Liver (tissue), 9 donors: Measurements from ENCODE around the gene CCDC154. TPM values are rescaled to one million over a fixed set of nuclear protein-coding genes. Genes with fewer than 3 reads are reported as not detected.

Experiments used
- DNase-seq: peaks from one replicate; pipeline ENCODE4 v3.0.0-alpha.2; 2017; ENCODE audit warnings: low spot score
- H3K27ac ChIP-seq, 2 donors: one replicate each; pipeline ENCODE4 v1.7.0; 2013; ENCODE audit warnings: inconsistent platforms in 2 of 2, low read length in 2 of 2, control low read depth in 1 of 2, low read depth in 1 of 2, mild to moderate bottlenecking in 1 of 2
- H3K27me3 ChIP-seq, 4 donors: one replicate each; pipeline versions ENCODE4 v1.6.1 to v1.7.0; 2013; ENCODE audit warnings: low read length in 3 of 4, inconsistent platforms in 1 of 4, mild to moderate bottlenecking in 1 of 4, moderate library complexity in 1 of 4; ENCODE audit not compliant: control insufficient read depth in 4 of 4, insufficient read depth in 4 of 4
- H3K36me3 ChIP-seq, 4 donors: one replicate each; pipeline versions ENCODE4 v1.6.1 to v1.7.0; 2013; ENCODE audit warnings: low read length in 3 of 4, mild to moderate bottlenecking in 3 of 4, low read depth in 1 of 4, moderate library complexity in 1 of 4; ENCODE audit not compliant: control insufficient read depth in 4 of 4, insufficient read depth in 3 of 4
- H3K4me1 ChIP-seq, 4 donors: one replicate each; pipeline versions ENCODE4 v1.6.1 to v1.7.0; 2013; ENCODE audit warnings: low read length in 3 of 4, mild to moderate bottlenecking in 3 of 4, moderate library complexity in 1 of 4; ENCODE audit not compliant: control insufficient read depth in 4 of 4, insufficient read depth in 4 of 4
- H3K4me3 ChIP-seq, 3 donors: one replicate each; pipeline versions ENCODE4 v1.6.1 to v1.7.0; 2013; ENCODE audit warnings: low read length in 3 of 3, control low read depth in 1 of 3, low read depth in 1 of 3, mild to moderate bottlenecking in 1 of 3
- H3K9ac ChIP-seq, 2 donors: one replicate each; pipeline ENCODE4 v1.7.0; 2013; ENCODE audit warnings: low read length in 2 of 2, mild to moderate bottlenecking in 2 of 2, moderate library complexity in 2 of 2, control low read depth in 1 of 2, low read depth in 1 of 2
- H3K9me3 ChIP-seq, 4 donors: one replicate each; pipeline versions ENCODE4 v1.6.1 to v1.7.0; 2013; ENCODE audit warnings: low read length in 3 of 4; ENCODE audit not compliant: control insufficient read depth in 4 of 4
- ATF3 ChIP-seq: IDR thresholded peaks from 2 replicates; pipeline ENCODE4 v1.6.1; 2016; ENCODE audit warnings: antibody characterized with exemption
- EGR1 ChIP-seq, 2 donors: IDR thresholded peaks; 2 replicates each; pipeline ENCODE4 v1.6.1; 2016 to 2018; ENCODE audit warnings: antibody characterized with exemption in 2 of 2, low read depth in 2 of 2
- FOXA2 ChIP-seq: IDR thresholded peaks from 2 replicates; pipeline ENCODE4 v1.6.1; 2016; ENCODE audit warnings: antibody characterized with exemption
- GABPA ChIP-seq, 2 donors: IDR thresholded peaks in 1 of 2; conservative IDR thresholded peaks in 1 of 2; 2 replicates each; pipeline ENCODE4 v1.6.1; 2016; ENCODE audit warnings: antibody characterized with exemption in 2 of 2, mild to moderate bottlenecking in 1 of 2, moderate library complexity in 1 of 2
- HNF4A ChIP-seq, 2 donors: conservative IDR thresholded peaks; 2 replicates each; pipeline ENCODE4 v1.6.1; 2016; ENCODE audit warnings: antibody characterized with exemption in 2 of 2, mild to moderate bottlenecking in 2 of 2
- HNF4G ChIP-seq: IDR thresholded peaks from 2 replicates; pipeline ENCODE4 v1.6.1; 2016; ENCODE audit warnings: antibody characterized with exemption
- JUND ChIP-seq, 2 donors: IDR thresholded peaks; 2 replicates each; pipeline ENCODE4 v1.6.1; 2016; ENCODE audit warnings: antibody characterized with exemption in 2 of 2
- MAX ChIP-seq: IDR thresholded peaks from 2 replicates; pipeline ENCODE4 v1.6.1; 2016; ENCODE audit warnings: antibody characterized with exemption
- NR2F2 ChIP-seq: IDR thresholded peaks from 2 replicates; pipeline ENCODE4 v1.6.1; 2016; ENCODE audit warnings: antibody characterized with exemption
- RAD21 ChIP-seq, 2 donors: IDR thresholded peaks; 2 replicates each; pipeline ENCODE4 v1.6.1; 2016; ENCODE audit warnings: antibody characterized with exemption in 2 of 2, mild to moderate bottlenecking in 2 of 2
- RXRA ChIP-seq, 2 donors: IDR thresholded peaks; 2 replicates each; pipeline ENCODE4 v1.6.1; 2017 to 2018; ENCODE audit warnings: antibody characterized with exemption in 2 of 2, mild to moderate bottlenecking in 1 of 2
- SP1 ChIP-seq: IDR thresholded peaks from 2 replicates; pipeline ENCODE4 v1.6.1; 2018; ENCODE audit warnings: antibody characterized with exemption, mild to moderate bottlenecking
- TAF1 ChIP-seq: conservative IDR thresholded peaks from 2 replicates; pipeline ENCODE4 v1.6.1; 2016; ENCODE audit warnings: antibody characterized with exemption, mild to moderate bottlenecking
- YY1 ChIP-seq: IDR thresholded peaks from 2 replicates; pipeline ENCODE4 v1.6.1; 2016; ENCODE audit warnings: antibody characterized with exemption, mild to moderate bottlenecking
- ZBTB33 ChIP-seq: IDR thresholded peaks from 2 replicates; pipeline ENCODE4 v1.6.1; 2016; ENCODE audit warnings: antibody characterized with exemption
- WGBS: extraction: QIAGEN DNeasy Blood & Tissue Kit; methylation state at CpG from one replicate; pipeline ENCODE4 v1.1.7; 2013; 5-methylcytosine and 5-hydroxymethylcytosine counted together
- polyA plus RNA-seq, 2 donors: library from polyadenylated mRNA; stranded (reverse) in 1 of 2; unstranded in 1 of 2; fragments of 200-250 nt in 1 of 2; fragments of >200 nt in 1 of 2; fragmentation: Nextera tagmentation in 1 of 2; extraction: Ambion mirVana in 1 of 2; gene quantifications; one replicate each; pipeline versions ENCODE4 v1.2.1 to v1.2.3, GENCODE V29; 2013 to 2015
- total RNA-seq, 2 donors: library from RNA; depleted of rRNA; stranded (reverse); fragments of >200 nt; gene quantifications; one replicate each; pipeline ENCODE4 v1.2.3, GENCODE V29; 2014
- TF ChIP-seq, protein P1 (sequence below): fragments of 150-350 bp; IDR thresholded peaks from 2 replicates; pipeline ENCODE4 v1.5.1; 2017; ENCODE audit warnings: improper control_type of control experiment, low read depth, low read length; ENCODE audit not compliant: missing input control
- TF ChIP-seq, protein P2 (sequence below): IDR thresholded peaks from 2 replicates; pipeline ENCODE4 v1.6.1; 2016; ENCODE audit warnings: antibody characterized with exemption, mild to moderate bottlenecking
- donor health status: healthy.
- donor health status: healthy.
- donor health status: healthy.
- donor health status: healthy.
- donor health status: healthy.

Gene CCDC154
- total and polyA plus RNA-seq, 4 donors = 0.18 to 0.42 (median 0.39) TPM; not detected in 1

DNA sequence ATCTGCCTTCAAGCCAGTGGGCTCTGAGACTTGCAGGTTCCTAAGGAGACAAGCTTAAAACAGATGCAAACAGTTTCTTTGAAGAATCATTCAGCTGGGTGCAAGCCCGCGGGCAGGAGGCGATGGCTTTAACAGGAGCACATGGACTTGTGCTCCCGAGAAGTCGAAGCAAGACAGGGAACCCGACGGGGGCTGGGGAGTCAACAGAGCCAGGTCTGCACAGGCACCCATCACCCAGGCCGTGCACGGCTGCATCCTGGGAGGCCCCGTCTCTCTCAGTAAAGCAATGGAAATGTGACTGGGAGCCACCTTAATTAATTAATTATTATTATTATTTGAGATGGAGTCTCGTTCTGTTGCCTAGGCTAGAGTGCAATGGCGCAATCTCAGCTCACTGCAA, 44.7 kb upstream of the CCDC154 start (continued):
- no peak for TF ChIP-seq TAF1
- TF ChIP-seq ZBTB33 = no peak
- TF ChIP-seq HNF4G = no peak
- TF ChIP-seq ATF3 = no peak
- no peak for TF ChIP-seq HNF4A (conservative IDR thresholded peaks at IDR 0.05)

GRCh38 chr16:1488619-1489018, 44.3 kb upstream of the CCDC154 start, which contains the start of gene PTX4:
PTX4 (minus strand) TSS chr16:1488944; CDS start chr16:1488909, 35 bp downstream.
- no peak for DNase-seq
- H3K27ac ChIP-seq = no peak within 1 kb of the TSS
- peaks cover 0 to 8% (median 6%) of the 10 kb centered on the region in 4 donors for H3K4me1 ChIP-seq
- H3K9ac ChIP-seq = no peak within 1 kb of the TSS
- no peaks in the 10 kb centered on the region for H3K9me3 ChIP-seq
- TF ChIP-seq HNF4A (conservative IDR thresholded peaks at IDR 0.05) (no peak), ZBTB33 (no peak), EGR1 (IDR thresholded peaks at IDR 0.05; ENCODE audit: low read depth in 2 of 2) (no peak), RXRA (IDR thresholded peaks at IDR 0.05) (no peak), SP1 (no peak), GABPA (IDR thresholded peaks at IDR 0.05 in 1 of 2, conservative IDR thresholded peaks at IDR 0.05 in 1 of 2) (no peak), RAD21 (IDR thresholded peaks at IDR 0.05) (no peak), ATF3 (no peak), MAX (no peak), FOXA2 (no peak), YY1 (no peak), NR2F2 (no peak), JUND (IDR thresholded peaks at IDR 0.05) (no peak), HNF4G (no peak)
- TF ChIP-seq, protein P1, sequence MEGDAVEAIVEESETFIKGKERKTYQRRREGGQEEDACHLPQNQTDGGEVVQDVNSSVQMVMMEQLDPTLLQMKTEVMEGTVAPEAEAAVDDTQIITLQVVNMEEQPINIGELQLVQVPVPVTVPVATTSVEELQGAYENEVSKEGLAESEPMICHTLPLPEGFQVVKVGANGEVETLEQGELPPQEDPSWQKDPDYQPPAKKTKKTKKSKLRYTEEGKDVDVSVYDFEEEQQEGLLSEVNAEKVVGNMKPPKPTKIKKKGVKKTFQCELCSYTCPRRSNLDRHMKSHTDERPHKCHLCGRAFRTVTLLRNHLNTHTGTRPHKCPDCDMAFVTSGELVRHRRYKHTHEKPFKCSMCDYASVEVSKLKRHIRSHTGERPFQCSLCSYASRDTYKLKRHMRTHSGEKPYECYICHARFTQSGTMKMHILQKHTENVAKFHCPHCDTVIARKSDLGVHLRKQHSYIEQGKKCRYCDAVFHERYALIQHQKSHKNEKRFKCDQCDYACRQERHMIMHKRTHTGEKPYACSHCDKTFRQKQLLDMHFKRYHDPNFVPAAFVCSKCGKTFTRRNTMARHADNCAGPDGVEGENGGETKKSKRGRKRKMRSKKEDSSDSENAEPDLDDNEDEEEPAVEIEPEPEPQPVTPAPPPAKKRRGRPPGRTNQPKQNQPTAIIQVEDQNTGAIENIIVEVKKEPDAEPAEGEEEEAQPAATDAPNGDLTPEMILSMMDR = no peak
- TF ChIP-seq, protein P2, sequence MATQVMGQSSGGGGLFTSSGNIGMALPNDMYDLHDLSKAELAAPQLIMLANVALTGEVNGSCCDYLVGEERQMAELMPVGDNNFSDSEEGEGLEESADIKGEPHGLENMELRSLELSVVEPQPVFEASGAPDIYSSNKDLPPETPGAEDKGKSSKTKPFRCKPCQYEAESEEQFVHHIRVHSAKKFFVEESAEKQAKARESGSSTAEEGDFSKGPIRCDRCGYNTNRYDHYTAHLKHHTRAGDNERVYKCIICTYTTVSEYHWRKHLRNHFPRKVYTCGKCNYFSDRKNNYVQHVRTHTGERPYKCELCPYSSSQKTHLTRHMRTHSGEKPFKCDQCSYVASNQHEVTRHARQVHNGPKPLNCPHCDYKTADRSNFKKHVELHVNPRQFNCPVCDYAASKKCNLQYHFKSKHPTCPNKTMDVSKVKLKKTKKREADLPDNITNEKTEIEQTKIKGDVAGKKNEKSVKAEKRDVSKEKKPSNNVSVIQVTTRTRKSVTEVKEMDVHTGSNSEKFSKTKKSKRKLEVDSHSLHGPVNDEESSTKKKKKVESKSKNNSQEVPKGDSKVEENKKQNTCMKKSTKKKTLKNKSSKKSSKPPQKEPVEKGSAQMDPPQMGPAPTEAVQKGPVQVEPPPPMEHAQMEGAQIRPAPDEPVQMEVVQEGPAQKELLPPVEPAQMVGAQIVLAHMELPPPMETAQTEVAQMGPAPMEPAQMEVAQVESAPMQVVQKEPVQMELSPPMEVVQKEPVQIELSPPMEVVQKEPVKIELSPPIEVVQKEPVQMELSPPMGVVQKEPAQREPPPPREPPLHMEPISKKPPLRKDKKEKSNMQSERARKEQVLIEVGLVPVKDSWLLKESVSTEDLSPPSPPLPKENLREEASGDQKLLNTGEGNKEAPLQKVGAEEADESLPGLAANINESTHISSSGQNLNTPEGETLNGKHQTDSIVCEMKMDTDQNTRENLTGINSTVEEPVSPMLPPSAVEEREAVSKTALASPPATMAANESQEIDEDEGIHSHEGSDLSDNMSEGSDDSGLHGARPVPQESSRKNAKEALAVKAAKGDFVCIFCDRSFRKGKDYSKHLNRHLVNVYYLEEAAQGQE = no peak
- no peaks in the 10 kb centered on the region for H3K27me3 ChIP-seq
- H3K4me3 ChIP-seq = no peak within 1 kb of the TSS
- WGBS = 87% methylated on average over 19 of the region's 19 CpGs
- no peaks in the 10 kb centered on the region for H3K36me3 ChIP-seq
